Vagina (tissue), 2 donors: Measurements from ENCODE around the gene DYNLL2.

ENCODE experiments used
- CTCF ChIP-seq, 3 experiments: fragments of 450-650 bp in 2 of 3; fragments of 200-600 bp in 1 of 3; sonication (generic) in 1 of 3; IDR thresholded peaks; one replicate each; pipeline ENCODE4 v1.5.1; 2017 to 2019; ENCODE audit warnings: antibody characterized with exemption in 3 of 3, mild to moderate bottlenecking in 2 of 3, moderate library complexity in 2 of 3
- POLR2A ChIP-seq, 2 donors: fragments of 450-650 bp; IDR thresholded peaks; one replicate each; pipeline ENCODE4 v1.6.1; 2017; ENCODE audit warnings: antibody characterized with exemption in 2 of 2, mild to moderate bottlenecking in 2 of 2, moderate library complexity in 2 of 2
- POLR2AphosphoS5 ChIP-seq, 2 donors: sonication (generic); formaldehyde crosslinking; IDR thresholded peaks; one replicate each; pipeline ENCODE4 v1.9.0; 2017; ENCODE audit warnings: antibody characterized with exemption in 2 of 2, mild to moderate bottlenecking in 2 of 2, low read depth in 1 of 2; ENCODE audit not compliant: insufficient read depth in 1 of 2

DNA sequence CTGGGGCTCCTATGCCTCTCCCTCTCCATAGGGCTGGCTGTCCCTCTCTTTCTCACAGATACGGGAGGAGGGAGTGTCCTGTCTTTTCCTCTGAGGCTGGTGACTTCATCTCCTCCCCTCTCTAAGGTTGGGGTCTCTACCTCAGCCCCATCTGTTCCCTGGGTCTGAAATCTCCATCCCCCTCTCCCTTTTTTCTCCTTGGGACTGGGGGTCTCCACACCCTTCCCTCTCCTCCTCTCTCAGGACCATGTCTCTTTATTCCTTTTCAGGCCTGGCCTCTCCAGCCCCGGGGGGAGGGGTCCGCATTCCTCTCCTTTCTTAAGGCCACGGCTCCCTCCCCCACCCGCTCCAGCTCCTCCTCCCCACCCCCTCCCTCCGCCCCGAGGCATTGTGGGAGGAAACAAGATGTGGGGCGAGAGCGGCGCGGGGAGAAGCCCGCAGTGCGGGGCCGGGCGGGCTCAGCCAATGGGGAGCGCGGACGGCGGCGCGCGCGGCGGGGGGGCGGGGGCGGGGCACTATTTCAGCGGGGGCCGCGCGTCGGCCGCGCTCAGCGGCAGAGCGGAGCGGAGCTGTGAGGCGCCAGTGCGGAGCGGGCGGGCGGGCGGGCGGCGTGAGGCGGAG, at the start of gene DYNLL2:
- TF ChIP-seq POLR2A (IDR thresholded peaks at IDR 0.05) = no peak
- no peak for TF ChIP-seq POLR2AphosphoS5 (IDR thresholded peaks at IDR 0.05; ENCODE audit: insufficient read depth in 1 of 2, low read depth in 1 of 2)
- TF ChIP-seq CTCF (IDR thresholded peaks at IDR 0.05) = no peak
